ENCODE results near the gene TMC8.

The TMC8 gene

DNA sequence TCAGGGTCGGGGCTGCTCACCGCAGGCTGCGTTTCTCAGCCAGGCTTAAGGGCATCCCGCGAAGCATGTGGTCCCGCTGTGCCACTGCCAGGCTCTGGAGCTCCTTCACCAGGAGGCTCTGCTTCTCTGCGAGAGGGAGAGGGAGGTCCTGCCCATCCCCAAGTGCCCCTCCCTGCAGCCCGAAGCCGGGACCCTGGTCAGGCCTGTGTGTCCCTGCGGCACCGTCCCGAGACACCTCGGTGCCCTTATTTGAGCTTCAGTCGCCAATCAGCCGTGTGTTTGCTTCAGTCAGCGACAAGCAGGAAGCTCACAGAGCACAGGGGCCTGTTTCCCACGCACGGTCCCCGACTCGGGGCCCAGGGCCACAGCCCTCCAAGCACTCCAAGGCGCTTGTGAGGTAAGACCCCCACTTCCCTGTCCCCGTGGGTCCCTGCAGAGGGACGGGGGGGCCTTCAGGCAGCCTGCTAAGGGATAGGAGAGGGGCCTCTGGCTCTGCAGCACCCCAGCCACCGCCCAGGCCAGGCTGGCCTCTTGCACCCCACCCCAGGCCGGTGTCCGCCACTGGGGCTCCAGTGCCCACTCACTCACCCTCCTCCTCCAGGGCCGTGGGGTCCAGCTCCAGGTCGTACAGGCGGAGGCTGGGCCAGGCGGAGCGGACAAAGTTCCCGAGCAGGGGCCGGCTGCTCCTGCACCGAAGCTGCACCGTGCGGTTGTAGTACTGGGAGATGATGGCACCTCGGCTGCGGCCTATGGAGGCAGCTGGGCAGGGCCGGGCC is 5.2 kb upstream of the TMC8 start:
- FAIRE-seq, result no peak

DNA sequence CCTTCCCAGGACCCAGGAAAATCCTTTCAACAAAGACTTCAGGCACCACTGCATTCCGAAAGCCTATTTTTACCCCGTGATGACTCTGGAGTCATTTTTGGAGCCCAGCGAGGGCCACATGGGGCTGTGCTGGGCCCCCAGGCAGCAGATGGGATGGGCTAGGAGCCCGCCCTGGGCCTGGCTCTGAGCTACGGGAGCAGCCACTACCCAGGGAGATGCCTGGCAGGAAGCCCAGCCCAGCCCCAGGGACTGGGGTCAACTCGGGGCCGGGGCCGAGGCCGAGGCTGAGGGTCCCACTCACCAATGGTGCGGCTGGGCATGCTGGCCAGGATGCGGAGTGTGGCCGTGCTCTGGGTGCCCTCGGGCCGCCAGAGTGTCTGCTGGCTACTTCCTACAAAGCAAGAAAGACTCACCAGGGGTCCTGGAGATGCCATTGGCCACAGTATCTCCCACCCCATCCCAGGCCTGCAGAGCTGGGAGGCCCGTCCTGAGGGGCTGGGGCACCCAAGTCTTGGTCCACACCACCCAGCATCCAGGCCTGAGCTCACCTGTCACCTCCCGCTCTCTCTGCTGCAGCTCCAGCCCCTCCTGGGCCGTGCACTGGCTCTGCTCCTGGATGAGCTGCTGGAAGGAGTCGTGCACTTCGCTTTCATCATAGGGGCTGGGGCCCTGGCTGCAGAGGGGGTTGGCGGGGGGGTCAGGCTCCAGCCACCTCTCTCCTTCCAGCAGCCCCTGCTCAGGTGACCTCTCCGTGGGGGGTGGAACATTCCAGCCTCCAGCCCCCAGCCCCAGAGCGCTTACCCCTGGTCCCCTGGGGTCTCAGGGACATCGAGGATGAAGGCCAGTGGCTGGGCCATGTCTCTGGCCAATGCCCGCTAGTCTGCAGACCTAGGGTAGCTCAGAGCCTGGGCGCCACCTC is 4.3 kb upstream of the TMC8 start:
- no peak for FAIRE-seq

DNA sequence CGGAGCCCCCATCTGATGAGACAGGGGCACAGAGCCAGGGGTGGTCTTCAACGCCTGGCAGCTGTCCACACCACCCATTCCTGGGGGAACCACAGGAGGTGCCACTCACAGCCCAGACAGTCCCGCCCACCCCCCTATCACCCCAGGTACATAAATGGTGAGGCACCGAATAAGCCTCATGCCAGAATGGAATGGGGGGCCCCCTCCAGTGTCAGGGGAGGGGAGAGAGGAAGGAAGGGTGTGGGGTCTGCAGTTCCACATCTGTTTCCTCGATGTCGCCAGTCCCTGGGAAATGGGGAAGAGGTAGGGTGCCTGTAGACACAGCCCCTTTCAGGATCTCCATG is 3.7 kb upstream of the TMC8 start:
- FAIRE-seq, result no peak

DNA sequence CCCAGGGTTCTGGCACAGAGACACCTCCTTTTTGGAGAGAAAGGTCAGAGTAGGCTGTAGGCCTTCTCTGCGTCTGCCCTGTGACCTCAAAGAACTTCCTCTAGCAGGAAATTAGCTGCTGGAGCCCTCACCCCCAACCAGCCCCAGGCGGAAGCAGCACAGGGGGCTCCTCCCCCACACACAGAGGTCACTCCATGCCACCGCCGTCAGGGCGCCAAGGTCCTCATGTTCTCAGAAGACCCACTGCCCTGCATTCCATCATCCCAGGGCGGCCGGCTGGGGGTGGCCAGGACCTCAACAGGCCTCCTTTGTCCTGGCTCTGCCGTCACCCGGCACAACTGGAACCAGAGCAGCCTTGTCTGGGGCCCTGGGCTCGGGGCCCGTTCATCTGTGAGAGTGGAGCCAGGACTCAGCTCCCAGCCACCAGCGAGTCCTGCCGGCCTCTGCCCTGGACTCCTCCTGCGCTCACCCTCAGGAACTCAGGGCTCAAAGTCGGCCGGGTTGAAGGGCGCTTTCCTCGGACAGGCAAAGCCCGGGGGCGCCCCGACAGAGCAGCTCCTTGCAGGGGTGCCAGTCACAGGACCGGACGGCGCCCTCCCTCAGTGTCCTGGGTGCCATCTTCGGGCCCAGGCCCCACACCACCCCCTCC is 3.2 kb upstream of the TMC8 start:
- no peak for FAIRE-seq

DNA sequence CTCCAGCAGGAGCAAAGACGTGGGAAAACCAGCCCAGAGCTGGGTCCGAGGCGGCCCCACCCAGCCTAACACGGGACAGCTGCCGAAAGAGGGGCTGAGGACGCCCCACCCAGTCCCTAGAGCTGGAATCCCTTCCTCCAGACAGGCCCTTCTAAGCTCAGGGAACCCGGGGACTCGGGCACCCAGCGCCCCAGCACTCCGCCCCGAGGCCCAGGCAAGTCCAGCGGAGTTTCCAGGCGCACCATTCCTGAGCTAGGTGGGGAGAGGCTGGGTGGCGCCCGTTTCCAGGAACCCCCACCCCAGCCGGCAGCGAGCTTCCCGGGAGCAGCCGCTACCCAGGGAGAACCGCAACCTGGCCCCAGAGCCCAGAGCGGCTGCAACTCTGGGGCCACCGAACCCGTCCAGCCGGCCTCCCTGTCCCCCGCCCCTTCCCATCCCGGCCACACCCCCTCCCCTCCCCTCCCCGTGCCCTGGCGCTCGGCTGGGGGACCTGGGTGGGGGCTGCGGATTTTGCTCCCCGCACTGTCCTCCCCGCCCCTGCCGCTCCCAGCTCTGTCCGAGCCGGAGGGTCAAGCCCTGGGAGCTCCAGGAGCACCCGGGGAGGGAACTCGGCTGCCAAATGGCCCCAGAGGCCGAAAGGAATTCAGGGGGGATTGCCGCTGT is 2.6 kb upstream of the TMC8 start:
- no peak for FAIRE-seq

DNA sequence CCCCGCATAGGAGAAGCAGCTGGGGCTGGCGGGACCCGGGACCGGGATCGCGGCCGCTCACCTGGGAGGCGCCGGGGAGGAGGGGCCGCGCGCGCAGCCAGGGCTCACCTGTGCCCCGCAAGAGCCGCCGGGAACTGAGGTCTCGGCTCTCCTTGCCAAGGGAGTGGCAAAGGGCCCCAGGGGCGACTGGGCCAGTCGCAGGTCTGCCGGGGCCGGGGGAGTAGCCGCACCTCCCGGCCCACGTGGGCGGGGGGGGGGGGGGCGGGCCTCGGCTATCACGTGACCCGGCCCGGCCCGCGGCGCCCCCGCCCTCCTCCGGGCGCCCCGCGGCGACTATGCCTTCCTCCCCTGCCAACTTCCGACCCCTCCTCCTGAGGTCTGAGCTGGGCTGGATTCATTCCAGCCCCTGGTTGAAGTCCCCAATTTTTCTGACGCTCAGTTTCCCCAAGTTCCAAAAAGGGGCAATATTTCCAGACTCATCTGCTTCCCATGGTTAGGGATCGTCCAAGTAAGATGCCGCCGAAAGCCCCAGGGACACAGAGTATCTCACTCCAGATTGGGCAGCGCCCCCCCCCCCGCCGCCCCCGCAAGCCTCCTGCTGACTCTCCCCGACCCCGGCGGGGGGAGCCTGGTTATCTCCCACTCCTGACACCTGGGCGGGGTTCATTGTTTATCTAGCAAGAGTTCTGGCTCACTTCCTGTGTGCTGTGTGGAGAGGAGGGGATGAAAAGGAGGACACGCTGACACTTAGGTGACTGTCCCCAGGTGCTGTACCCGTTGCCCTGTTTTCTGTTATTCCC is 1.8 kb upstream of the TMC8 start, which contains the start of gene TMC6:
Gene TMC6, minus strand, starts transcription at position 205 of the 800 bp plus-strand sequence. CDS start 1,923 bp downstream, outside the sequence.
- no peak for FAIRE-seq

DNA sequence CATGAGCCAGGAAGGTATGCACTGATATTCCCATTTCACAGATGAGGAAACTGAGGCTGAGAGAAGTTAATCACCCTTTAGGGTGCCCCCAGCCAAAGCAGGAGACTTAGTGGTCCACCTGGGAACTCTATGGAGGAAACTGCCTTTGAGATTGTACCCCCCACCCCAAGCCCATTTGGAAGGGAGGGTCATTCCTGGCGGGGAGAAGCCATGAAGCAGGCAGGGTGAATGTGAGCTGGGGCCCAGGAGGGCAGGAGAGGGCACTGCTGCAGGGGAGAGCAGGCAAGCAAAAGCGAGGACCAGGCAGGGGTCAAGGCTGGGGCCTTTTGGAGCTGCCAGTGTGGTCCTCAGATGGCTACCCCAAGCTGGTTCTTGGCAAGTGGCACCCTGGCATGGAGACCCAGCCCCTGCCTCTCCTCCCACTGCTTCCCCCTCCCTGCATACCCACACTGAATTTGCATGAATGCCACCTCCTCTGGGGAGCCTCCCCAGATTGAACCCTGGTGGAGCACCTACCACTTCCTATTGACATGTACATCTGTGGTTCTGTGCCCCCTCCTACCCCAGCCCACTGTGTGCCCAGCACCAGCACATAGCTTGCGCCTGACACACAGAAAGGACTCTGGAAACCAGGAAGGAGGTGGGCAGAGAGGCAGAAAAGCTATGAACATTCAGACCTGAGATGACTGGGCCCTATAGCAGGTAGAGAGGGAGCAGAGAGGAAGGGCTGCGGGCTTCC is 1.1 kb upstream of the TMC8 start:
- no peak for FAIRE-seq

DNA sequence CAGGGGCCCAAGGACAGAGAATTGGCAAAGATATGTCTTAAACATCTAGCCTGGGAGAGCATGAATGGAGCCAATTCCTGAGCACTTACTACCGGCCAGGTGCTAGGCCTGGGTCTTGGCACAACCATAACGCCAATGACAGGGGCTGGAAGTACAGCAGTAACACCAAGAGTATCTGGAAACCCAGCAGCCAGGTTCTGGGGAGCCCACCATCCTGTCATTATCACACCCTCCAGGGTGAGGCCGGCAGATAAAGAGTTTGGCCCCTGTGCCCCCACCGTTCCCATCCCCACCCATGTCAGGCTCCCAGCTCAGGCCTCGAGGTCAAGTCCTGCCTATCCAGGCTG is 508 bp upstream of the TMC8 start:
- FAIRE-seq, result no peak

DNA sequence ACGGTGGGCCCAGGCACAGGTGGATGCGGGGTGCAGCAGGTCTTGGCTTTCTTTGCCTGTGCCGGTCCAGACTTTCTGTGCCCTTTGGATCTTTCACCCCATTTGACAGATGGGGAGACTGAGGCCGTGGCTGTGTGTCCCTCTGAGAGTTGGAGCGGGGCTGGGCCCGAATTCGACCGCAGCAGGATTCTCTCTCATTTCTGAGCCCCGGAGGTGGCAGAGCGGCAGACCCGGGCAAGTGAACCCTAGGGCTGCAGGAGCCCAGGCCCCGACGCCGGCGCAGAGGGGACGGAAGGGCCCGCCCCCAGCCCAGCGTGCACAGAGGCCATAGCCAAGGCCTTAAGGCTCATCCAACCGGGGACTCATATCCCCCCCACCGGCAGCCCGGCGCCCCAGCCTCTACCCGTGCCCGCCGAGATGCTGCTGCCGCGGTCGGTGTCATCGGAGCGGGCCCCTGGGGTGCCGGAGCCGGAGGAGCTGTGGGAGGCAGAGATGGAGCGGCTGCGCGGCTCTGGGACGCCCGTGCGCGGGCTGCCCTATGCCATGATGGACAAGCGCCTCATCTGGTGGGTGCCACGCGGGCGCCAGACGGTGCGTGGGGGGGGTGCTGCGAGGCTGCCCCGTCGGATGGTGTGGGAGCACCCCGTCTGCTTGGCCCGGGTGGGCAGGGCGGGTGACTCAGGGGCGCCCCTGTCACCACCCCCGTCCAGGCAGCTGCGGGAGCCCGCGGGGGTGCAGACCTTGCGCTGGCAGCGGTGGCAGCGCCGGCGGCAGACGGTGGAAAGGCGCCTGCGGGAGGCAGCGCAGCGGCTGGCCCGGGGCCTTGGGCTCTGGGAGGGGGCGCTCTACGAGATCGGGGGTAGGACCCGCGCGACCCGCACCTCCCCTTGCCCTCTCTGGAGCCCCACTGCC is 857 bp downstream of the TMC8 start:
- no peak for FAIRE-seq

DNA sequence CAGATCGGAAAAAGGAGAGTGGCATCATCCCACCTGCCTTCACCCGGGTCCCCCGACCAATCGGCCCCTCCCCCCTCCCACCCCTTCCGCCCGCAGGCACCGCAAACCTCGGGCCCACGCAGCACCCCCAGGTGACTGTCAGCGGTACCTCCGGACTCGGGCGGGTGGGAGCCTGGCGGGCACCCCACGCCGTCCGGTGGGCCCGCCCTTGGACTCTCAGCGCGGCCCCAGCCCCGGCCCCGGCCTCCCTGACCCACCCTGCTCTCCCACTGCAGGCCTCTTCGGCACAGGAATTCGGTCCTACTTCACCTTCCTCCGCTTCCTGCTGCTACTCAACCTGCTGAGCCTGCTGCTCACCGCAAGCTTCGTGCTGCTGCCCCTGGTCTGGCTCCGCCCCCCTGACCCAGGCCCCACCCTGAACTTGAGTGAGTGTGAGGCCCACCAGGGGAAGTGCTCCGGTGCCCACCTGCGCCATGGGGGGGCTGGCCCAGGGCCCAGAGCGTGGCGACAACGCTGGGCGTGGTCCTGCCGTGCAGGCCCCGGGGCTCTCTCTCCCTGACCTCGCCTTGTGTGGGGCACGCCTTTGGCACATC is 1.6 kb downstream of the TMC8 start:
- no peak for FAIRE-seq

DNA sequence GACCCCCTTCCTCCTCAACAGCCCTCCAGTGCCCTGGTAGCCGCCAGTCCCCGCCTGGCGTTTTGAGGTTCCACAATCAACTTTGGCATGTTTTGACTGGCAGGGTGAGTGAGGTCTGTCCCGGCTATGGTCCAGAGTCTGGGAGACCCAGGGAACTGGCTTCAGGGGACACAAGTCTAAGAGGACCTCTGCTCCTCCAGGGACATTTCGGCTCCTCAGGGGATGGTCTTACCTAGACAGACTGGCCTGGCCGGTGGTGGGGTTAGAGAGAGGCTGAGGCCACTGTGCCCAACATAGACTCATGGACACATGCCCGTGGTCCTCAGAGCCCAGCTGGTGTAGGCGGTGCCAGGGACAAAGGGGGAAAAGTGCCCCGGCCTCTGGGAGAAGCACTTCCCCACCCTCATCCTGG is 2.2 kb downstream of the TMC8 start:
- no peak for FAIRE-seq

DNA sequence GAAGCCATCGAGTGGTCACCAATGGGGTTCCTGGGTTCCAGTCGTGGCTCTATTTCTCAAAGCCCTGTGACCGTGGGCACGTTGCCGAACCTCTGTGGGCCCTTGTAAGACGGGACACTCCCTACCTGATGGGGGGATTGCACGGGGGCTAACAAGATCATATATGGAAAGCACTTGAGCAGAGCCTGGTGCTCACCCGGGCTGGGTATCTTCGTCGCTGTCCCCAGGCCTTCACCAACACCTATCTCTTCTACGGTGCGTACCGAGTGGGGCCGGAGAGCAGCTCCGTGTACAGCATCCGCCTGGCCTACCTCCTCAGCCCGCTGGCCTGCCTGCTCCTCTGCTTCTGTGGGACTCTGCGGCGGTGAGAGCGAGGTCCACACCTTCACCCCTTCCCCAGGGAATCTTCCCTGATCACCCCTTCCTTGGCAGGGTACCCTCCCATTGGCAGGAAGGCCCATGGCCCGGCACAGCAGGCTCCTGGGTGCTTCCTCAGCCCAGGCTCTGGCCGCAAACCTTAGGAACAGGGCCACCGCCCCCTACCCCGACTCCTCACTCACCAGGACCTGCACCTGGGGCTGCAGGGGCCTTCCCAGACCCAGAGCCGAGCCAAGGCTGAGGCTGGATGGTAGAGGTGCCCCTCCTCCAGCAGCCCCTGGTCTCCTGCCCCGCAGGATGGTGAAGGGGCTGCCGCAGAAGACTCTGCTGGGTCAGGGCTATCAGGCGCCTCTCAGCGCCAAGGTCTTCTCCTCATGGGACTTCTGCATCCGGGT is 2.8 kb downstream of the TMC8 start:
- FAIRE-seq, result no peak

DNA sequence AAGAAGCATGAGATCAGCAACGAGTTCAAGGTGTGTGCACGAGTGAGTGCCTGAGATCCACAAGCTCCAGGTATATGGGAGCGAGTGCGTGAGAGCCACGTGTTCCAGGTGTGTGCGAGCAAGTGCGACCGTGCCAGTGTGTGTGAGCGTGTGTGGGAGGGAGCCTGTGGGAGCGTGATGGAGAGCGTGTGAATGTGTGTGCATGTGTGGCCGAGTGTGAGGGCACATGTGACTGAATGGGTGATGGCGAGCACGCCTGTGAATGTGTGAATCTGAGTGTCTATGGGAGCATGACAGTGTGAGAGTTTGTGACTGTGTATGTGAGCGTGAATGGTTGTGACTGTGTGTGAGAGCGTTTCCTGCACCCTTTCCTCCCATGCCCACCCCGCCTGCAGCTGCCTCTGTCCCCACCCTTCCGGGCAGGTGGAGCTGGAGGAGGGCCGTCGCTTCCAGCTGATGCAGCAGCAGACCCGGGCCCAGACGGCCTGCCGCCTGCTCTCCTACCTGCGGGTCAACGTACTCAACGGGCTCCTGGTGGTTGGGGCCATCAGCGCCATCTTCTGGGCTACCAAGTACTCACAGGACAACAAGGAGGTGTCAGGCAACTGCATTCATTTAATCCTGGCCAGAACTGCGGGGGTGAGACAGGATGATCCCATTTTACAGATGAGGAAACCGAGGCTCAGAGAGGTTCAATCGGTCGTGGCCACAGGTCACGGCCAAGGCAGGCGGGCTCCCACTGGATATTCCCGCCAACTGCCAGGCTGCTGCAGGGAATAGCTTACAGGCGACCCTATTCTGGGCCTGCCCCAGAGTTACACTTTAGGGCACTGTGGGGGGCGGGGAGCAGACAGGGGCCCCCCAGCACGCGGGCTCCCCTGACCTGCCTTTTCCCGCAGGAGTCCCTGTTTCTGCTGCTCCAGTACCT is 3.7 kb downstream of the TMC8 start:
- no peak for FAIRE-seq

DNA sequence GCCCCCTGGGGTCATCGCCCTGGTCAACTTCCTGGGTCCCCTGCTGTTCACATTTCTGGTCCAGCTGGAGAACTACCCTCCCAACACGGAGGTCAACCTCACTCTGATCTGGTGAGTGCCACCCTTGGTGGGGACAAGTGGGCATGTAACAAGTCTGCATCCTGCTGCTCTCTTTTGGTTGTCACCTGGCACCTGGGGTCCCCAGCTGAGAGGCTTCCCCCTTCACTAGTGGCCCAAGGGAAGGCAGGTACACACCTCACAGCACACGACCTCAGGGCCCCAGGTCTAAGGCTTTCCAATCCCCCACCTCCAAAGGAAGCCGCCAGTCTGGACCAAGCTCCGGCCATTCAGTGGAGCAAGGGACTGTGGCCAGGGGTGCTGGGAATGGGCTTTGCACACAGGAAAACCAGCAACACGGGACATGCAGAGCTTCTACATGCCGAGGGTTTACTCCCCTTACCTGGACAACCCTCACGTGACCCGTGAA is 4.4 kb downstream of the TMC8 start:
- FAIRE-seq, result no peak

DNA sequence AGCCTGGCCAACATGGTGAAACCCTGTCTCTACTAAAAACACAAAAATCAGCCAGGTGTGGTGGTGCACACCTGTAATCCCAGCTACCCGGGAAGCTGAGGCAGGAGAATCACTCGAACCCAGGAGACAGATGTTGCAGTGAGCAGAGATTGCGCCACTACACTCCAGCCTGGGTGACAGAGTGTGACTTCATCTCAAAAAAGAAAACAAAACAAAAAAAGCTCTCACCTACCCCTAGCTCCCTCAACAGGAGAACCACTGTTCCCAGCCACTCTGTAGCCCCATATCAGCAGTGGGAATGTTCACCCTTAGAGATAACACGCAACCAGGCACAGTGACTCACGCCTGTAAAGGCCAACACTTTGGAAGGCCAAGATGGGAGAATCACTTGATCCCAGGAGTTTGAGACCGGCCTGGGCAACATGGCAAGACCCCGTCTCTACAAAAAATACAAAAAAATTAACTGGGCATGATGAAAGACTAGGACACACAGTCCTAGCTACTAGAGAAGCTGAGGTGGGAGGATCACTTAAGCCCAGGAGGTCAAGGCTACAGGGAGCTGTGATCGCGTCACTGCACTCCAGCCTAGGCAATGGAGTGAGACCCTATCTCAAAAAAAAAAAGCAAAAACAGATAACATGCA is 5.4 kb downstream of the TMC8 start:
- no peak for FAIRE-seq

DNA sequence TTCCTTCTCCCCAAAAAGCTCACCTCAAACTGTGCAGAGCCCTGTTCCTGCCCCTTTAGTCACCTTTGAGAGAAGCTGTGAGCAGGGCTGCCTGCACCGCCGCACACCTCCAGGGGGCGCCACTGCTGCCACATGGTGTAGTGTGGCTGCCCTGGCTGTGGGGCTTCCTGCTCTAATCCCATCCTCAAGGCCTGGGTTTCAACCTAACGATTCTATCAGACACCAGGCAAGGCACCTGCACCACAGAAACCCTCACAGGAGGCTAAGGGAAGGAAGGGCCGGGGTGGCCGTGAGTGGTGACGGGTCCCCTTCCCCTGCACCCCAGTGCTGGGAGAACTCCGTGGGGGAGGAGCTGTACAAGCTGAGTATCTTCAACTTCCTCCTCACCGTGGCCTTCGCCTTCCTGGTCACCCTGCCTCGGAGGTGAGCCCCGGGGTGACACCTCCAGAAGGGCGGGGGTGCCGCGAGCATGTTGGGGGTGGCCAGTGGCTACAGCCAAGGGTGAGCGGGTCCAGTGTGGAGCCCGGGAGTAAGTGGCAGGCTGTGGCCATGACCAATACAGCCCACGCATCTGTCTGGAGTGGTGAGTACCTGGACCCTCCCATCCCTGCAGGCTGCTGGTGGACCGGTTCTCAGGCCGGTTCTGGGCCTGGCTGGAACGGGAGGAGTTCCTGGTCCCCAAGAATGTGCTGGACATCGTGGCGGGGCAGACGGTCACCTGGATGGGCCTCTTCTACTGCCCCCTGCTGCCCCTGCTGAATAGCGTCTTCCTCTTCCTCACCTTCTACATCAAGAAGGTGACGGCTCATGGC is 7.0 kb downstream of the TMC8 start:
- no peak for FAIRE-seq
